HG02840 (cell line): ENCODE results near the gene OTULIN.

Source experiments
- ATAC-seq: cut with Tn5 transposase; IDR thresholded peaks from one replicate; pipeline ENCODE4 v1.9.1; 2021; ENCODE audit warnings: mild to moderate bottlenecking, moderate library complexity, moderate number of reproducible peaks; ENCODE audit not compliant: unreplicated experiment, low FRiP score

The OTULIN gene

DNA sequence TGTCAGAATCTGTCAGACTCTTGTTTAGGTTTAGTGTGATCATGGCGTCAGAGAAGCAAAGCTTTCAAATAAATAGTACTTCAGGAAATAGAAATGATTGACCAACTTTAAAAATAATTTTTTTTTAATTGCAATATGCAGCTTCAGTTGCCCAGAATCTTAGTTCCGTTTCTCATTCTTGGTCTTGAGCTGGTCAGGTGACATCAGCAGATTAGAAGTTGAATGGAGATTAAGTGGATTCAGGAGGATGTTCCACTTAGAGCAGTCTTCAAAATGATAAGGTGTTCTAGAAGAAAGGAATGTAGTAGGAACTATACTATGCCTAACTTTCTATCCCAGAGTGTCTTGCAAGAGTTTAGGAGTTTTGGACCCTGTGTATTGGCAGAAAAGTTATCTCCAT lies 30.6 kb downstream of the OTULIN start:
- no peak for ATAC-seq

DNA sequence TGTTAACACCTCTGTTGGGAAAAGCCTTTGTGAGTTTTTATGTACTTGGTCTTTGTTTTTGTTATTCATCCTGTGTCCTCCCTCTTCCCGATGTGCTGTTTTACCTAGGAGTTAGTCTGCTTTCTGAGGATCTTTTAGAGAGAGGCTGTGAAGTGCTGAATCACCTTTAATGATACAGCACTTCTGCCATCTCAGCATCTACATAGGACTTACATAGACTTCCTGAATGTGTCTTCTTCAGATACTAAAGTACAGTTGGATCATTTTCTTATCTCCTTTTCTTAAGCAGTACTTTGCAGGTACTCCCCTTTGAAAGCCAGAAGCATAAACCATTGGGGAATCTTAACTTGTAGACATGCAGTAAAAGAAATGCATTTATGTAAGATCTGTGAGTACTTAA lies 31.5 kb downstream of the OTULIN start:
- ATAC-seq = no peak

DNA sequence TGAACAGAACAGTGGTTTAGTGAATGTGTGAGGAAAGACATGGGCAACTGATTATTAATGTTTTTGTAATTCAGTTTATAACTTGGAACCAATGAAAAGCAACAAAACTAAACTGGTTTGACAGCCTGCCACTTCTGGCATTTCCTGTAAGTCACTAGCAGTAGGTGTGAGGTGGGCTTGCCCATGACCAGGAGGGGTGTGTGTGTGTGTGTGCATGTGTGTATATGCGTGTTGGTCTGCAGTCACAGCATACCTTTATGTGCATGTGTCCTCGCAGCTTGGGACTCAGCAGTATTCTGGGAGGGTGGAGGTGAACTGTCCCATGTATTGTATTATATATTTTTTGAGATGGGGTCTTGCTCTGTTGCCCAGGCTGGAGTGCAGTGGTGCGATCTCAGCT lies 32.3 kb downstream of the OTULIN start:
- no peak for ATAC-seq

DNA sequence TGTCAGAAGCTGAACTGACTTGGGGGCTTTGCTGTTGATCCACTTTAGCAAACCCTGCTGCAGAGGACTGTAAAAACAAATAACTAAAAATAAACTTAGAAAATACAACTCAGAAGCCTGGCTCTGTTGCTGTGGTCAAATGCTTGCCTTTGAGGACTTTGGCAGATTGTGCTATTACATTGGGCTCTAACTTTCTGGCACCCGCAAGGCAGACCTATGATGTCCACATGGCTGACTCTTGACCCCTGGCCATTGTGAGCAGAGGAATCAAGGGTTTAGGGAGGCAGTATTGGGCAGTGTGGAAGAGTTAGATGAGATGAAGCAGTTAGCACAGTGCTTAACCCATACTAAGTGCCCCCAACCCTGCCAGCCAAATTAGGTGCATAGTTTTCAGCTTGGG lies 34.0 kb downstream of the OTULIN start:
- ATAC-seq = no peak

DNA sequence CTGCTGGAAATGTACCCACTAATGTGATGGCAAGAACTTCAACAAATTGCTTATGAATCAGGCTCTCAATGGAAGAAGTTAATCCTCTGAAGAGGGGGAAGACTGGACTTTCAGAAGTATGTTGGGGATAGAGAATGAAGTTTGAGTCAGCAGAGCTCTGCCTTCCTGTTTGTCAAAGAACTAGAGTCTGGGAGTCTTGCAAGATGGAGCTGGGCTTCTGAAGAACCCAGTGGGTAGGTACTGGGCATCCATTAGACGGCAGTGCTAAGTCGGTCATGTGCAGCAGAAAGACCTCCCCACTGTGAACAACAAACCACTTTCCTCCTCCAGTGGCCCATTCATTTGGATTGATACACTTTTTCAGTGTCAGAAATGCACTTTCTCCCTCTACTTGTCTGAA lies 34.6 kb downstream of the OTULIN start:
- ATAC-seq = no peak

GRCh38 chr5:14699807-14700400 lies 35.4 kb downstream of the OTULIN start:
- no peak for ATAC-seq

DNA sequence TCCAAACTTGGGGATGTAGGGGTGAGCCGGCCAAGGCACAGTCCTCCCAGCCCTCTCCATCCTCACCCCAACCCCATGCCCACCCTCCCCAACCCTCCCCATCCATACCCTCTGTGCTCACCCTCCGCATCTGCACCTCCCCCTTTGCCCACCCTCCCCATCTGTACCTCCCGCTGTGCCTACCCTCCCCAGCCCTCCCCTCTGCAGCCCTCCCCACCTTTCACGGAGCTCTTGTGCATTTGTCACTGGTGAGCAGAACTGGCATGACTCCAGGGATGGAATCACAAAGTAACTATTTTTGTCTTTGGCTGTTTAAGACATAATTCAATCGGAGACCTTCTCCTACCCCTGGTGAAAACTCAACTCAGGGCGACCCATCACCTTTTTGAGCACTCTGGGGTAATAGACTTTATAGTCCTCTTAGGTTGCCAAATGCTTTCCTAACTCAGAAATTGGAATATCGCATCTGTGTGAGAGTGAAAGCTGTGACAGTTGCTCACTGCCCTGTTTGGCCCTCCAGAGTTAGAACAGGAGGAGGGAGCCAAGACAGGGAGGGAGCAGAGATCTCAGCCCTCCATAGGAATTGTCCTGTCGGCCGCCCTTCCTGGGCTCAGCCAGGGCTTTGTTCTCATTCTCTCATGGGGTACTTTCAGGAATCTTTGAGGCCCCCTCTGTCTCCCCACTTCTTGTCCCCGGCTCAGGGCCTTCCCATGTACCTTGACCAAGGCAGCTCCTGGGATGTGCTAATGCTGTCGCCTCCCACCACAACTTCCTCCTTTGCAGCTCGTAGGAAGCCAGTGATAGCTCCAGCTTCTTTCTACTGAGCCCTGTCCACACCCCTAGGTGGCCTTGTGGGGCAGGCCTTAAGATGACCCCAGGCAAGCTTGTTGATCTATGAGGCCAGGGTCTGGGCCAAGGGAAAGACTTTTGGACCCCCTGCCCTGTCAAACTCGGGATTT lies 36.2 kb downstream of the OTULIN start:
- ATAC-seq = no peak

- no peak for ATAC-seq
Observed at GRCh38 chr5:14701556-14701955, 37.0 kb downstream of the OTULIN start.

DNA sequence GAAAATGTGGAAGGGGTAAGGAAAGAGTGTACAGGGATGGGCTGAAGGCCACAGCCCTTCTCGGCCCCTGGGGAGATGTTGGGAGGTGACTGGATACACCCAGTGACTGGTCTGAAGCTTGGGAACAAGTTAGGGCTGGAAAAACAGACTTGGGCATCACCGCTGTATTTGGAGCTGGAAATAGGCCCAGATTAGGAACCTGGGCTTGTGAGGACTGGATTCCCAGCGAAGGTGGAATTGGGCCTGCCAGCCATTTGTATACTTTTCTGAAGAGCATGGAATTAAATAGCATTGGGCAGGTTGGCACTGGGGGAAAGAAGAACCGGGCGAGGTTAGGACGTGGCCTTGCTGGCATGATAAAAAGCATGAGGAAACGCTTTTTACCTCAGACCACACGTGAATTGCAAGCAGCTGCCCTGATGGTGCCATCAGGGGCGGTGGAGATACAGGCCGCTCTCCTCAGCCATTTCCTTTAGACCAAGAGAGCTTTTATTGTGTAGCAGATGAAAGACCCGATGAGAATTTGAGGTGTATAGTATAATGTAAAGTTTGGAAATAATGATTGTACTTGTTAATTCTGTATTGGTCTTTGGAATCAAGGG lies 37.8 kb downstream of the OTULIN start:
- ATAC-seq = no peak

GRCh38 chr5:14705556-14705955 lies 41.0 kb downstream of the OTULIN start:
- ATAC-seq = no peak

- ATAC-seq = no peak
Observed at GRCh38 chr5:14706615-14707021, 42.1 kb downstream of the OTULIN start.

DNA sequence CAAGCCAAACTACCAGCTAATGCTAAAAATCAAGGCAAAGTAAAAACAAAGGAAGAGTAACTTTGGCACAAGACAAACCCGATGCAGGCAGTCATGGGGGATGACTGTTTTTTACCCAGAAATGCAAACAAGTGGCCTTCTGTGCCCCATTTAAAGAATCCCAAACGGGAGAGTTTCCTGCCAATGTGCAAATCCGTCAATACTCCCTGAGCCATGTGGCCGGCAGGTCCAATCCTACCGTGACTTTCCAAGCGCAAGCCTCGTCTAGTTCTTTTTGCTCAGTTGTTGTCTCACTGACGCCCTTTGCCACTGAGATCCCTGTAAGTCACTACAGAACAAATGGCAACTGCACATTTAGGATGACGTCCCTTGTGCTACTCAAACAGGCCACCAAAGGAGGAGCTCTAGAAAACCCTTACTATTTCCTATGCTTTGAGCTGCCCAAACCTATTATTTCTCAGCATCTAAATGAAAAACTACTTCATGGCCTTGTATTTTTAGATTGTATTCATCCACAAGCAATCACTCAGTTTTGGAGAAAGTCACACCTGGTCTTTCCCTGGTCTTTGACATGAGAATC lies 43.4 kb downstream of the OTULIN start:
- no peak for ATAC-seq

- no peak for ATAC-seq
Observed at GRCh38 chr5:14708551-14708950, 44.0 kb downstream of the OTULIN start.

GRCh38 chr5:14710313-14710994 lies 45.9 kb downstream of the OTULIN start:
- ATAC-seq = no peak

- ATAC-seq = no peak
Observed at GRCh38 chr5:14712131-14712530, 47.6 kb downstream of the OTULIN start.

- no peak for ATAC-seq
Observed at GRCh38 chr5:14712666-14713065, 48.1 kb downstream of the OTULIN start.

DNA sequence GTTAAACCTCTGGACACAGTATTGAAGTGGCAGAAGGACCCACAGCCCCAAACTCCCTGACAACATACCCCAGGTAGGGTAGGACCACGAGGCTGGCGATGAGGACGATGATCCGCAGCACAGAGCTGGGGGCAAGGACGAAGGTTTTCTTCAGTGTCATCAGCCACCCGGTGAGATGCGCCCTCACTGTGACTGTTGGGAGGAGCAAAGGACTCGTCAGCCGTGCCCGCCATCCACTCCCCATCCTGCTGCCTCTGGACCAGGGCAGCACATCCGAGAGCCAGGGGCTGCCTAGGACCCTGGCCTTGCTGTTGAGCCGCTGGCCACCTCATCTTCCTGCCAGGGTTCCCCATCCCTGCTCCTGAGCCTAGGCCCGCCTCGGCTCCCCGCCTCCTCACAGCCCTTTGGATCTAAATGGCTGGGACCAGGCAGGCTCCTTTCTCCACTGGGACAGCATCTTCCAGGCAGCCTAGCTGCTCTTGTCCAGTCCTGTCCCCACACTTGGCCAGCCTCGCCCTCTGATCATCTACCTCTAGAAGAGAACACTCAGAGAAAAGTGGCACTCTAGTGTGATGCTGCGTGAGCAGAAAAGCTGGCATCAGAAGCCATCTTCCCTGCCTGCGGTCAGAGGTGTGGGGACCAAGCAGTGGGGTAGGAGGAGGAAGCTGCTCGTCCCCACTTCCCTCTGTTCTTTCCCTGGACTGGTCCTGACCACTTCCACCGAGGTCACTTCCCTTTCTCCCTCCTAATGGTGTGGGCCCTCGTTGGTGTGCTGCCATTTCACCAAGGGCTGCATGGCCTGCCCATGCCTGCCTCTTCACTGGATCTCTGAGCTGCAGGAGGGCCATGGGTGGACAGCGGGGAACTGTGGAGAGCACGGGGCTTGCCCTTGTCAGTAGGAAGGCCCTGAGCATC lies 49.2 kb downstream of the OTULIN start:
- ATAC-seq = no peak

DNA sequence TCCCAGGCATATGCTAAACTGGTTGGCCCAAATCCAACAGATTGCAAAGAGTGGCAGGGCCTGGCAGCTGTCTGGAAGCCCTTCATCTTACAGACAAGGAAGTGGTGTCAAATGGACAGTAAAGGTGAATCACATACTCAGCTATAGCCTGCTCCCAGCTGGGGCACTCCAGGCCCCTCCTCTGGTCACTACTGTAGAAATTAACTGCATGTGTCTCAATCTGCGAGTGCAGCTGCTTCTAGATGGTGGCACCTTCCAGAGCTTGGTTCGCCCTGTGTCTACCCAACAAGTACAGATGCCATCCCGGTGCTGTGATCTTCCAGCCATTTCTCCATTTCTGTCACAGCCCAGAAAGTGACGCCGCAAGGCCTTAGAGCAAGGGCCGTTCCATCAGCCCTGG lies 50.2 kb downstream of the OTULIN start:
- ATAC-seq = no peak

DNA sequence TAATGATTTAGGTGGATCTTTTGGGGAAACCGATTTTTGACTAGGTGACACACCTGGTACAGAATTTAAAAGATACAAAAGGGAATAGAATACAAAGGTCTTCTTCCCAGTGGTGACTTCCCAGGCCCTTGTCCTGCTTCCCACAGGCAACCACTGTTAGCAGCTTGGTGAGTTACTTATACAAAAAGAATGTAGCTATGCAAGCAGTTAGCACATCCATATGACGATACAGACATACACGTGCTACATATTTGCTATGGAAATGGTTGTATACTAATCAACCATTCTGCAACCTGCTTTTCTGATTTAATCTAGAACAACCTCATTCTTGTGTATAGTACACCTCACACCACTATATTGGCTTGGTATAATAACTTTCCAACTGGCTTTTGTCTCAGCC lies 51.0 kb downstream of the OTULIN start:
- no peak for ATAC-seq
